ENCODE measurements around the gene TTLL11.

The TTLL11 gene

DNA sequence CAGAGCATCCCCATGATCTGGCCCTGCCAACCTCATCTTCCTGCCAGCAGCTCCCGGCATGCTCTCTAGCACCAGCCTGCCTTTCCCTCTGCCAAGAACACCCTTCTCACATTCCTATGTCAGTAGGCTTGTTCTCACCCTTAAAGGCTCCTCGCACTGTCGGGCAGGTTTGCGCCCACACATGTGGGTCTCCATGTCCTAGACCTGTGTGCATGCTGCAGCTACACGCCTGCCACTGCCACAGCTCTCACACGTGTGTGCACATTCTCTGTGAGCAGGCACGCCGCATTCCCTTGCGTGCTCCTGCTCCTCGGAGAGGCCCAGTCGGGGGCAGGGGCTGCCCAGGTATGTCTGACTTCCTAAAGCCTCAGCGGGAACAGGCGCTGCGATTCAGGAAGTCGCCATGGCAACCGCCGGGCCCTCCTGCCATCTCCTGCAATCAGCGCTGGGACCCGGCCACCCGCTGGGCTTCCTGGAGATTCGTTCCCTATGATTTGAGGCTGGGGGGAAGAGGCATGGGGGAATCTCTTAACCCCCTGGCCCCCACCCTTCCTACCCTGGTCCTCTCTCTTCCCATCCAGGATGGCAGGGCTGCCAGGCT, 38.4 kb upstream of the TTLL11 start:
- TF ChIP-seq TEAD4 (IDR thresholded peaks at IDR 0.05): peak; percentile 56
- TF ChIP-seq RAD21 (IDR thresholded peaks at IDR 0.05; ENCODE audit: low read depth): no peak
- TF ChIP-seq ZBTB7A (IDR thresholded peaks at IDR 0.05; ENCODE audit: low read depth): no peak
- no peak; the same call in 1 of the 2 replicates for TF ChIP-seq TCF12 (IDR thresholded peaks at IDR 0.05; ENCODE audit: low read depth)
- TF ChIP-seq, protein P1, sequence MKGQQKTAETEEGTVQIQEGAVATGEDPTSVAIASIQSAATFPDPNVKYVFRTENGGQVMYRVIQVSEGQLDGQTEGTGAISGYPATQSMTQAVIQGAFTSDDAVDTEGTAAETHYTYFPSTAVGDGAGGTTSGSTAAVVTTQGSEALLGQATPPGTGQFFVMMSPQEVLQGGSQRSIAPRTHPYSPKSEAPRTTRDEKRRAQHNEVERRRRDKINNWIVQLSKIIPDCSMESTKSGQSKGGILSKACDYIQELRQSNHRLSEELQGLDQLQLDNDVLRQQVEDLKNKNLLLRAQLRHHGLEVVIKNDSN (IDR thresholded peaks at IDR 0.05): no peak
- TF ChIP-seq, protein P2, sequence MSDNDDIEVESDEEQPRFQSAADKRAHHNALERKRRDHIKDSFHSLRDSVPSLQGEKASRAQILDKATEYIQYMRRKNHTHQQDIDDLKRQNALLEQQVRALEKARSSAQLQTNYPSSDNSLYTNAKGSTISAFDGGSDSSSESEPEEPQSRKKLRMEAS (IDR thresholded peaks at IDR 0.05): peak; percentile 87
- TF ChIP-seq, protein P3, sequence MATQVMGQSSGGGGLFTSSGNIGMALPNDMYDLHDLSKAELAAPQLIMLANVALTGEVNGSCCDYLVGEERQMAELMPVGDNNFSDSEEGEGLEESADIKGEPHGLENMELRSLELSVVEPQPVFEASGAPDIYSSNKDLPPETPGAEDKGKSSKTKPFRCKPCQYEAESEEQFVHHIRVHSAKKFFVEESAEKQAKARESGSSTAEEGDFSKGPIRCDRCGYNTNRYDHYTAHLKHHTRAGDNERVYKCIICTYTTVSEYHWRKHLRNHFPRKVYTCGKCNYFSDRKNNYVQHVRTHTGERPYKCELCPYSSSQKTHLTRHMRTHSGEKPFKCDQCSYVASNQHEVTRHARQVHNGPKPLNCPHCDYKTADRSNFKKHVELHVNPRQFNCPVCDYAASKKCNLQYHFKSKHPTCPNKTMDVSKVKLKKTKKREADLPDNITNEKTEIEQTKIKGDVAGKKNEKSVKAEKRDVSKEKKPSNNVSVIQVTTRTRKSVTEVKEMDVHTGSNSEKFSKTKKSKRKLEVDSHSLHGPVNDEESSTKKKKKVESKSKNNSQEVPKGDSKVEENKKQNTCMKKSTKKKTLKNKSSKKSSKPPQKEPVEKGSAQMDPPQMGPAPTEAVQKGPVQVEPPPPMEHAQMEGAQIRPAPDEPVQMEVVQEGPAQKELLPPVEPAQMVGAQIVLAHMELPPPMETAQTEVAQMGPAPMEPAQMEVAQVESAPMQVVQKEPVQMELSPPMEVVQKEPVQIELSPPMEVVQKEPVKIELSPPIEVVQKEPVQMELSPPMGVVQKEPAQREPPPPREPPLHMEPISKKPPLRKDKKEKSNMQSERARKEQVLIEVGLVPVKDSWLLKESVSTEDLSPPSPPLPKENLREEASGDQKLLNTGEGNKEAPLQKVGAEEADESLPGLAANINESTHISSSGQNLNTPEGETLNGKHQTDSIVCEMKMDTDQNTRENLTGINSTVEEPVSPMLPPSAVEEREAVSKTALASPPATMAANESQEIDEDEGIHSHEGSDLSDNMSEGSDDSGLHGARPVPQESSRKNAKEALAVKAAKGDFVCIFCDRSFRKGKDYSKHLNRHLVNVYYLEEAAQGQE (IDR thresholded peaks at IDR 0.05; ENCODE audit: low read depth): no peak
- TF ChIP-seq CEBPB (IDR thresholded peaks at IDR 0.05): no peak
- TF ChIP-seq TAF1 (IDR thresholded peaks at IDR 0.05; ENCODE audit: low read depth): no peak
- TF ChIP-seq EP300 (IDR thresholded peaks at IDR 0.05; ENCODE audit: borderline replicate concordance): peak; percentile 30; the same call in 1 of the 2 replicates
- TF ChIP-seq FOXM1 (IDR thresholded peaks at IDR 0.05; ENCODE audit: borderline replicate concordance, low read depth): no peak
- TF ChIP-seq CREB1 (IDR thresholded peaks at IDR 0.05; ENCODE audit: low read depth): no peak
- no peak for TF ChIP-seq NFIC (IDR thresholded peaks at IDR 0.05)

DNA sequence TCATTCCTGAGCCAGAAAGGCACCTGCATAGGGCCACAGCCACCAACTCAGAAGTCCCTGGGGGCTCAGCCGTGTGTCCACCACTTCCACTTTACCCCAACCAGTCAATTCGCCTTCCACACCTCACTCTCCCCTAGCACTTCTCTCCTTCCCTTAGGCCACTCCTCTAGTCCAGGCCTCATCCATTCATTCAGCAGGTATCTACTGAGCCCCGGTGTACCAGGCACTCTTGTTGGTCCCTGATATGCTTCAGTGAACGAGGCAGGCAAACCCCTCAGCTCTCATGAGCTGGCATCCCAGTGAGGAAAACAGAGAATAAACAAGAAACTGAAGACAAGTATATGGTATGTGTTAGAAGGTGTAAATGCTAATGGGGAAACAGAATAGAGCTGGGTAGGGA, 37.7 kb upstream of the TTLL11 start:
- TF ChIP-seq EP300 (IDR thresholded peaks at IDR 0.05; ENCODE audit: borderline replicate concordance) (no peak), CREB1 (IDR thresholded peaks at IDR 0.05; ENCODE audit: low read depth) (no peak), EGR1 (IDR thresholded peaks at IDR 0.05) (no peak), NFIC (IDR thresholded peaks at IDR 0.05) (no peak), YY1 (IDR thresholded peaks at IDR 0.05; ENCODE audit: low read depth) (no peak), FOXM1 (IDR thresholded peaks at IDR 0.05; ENCODE audit: borderline replicate concordance, low read depth) (no peak), ZBTB7A (IDR thresholded peaks at IDR 0.05; ENCODE audit: low read depth) (no peak; the same call in 1 of the 2 replicates), CEBPB (IDR thresholded peaks at IDR 0.05) (no peak), TAF1 (IDR thresholded peaks at IDR 0.05; ENCODE audit: low read depth) (no peak), TCF12 (IDR thresholded peaks at IDR 0.05; ENCODE audit: low read depth) (no peak), TEAD4 (IDR thresholded peaks at IDR 0.05) (no peak)
- TF ChIP-seq, protein P1 (IDR thresholded peaks at IDR 0.05): no peak
- TF ChIP-seq, protein P3 (IDR thresholded peaks at IDR 0.05; ENCODE audit: low read depth): no peak

DNA sequence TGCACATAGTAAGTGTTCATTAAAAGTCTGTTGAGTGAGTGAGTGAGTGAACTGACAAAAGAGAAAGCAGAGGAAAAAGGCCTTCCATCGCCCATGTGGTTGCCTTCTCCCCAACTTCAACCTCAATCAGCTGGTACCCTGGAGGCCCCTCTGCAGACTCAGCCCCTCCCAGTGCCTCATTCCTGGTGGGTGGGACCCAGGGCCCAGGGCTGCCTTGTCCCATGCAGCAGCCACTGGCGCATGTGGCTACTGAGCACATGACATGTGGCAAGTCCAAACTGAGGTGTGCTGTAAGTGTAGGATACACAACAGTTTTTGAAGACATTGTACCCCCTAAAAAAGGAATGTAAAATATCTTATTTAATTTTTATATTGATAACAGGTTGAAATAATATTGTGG, 36.9 kb upstream of the TTLL11 start:
- TF ChIP-seq EP300 (IDR thresholded peaks at IDR 0.05; ENCODE audit: borderline replicate concordance): no peak
- no peak for TF ChIP-seq RAD21 (IDR thresholded peaks at IDR 0.05; ENCODE audit: low read depth)
- no peak for TF ChIP-seq FOXM1 (IDR thresholded peaks at IDR 0.05; ENCODE audit: borderline replicate concordance, low read depth)
- no peak for TF ChIP-seq NFIC (IDR thresholded peaks at IDR 0.05)
- TF ChIP-seq YY1 (IDR thresholded peaks at IDR 0.05; ENCODE audit: low read depth): no peak

DNA sequence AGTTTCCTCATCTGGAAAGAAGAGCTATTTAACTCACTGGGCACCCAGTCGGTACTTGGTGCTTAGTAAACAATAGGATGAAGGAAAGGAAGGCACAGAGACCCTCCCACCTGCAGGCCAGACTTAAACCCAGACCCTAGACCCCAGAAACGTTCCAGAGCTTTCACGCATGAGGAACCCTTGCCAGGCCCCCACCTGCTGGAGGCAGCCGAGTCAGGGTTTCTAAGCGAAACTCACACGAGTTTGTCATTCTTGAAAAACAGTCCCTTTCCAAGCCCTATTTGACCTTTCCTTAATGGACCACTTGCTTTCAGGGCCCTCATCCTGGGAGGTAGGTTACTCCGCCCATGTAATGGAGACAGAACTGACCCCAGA, 35.8 kb upstream of the TTLL11 start:
- TF ChIP-seq TEAD4 (IDR thresholded peaks at IDR 0.05) (no peak), EP300 (IDR thresholded peaks at IDR 0.05; ENCODE audit: borderline replicate concordance) (no peak), EGR1 (IDR thresholded peaks at IDR 0.05) (no peak), RAD21 (IDR thresholded peaks at IDR 0.05; ENCODE audit: low read depth) (no peak), CEBPB (IDR thresholded peaks at IDR 0.05) (no peak), YY1 (IDR thresholded peaks at IDR 0.05; ENCODE audit: low read depth) (no peak), CREB1 (IDR thresholded peaks at IDR 0.05; ENCODE audit: low read depth) (no peak), FOXM1 (IDR thresholded peaks at IDR 0.05; ENCODE audit: borderline replicate concordance, low read depth) (no peak), NFIC (IDR thresholded peaks at IDR 0.05) (no peak), TAF1 (IDR thresholded peaks at IDR 0.05; ENCODE audit: low read depth) (no peak)
- TF ChIP-seq, protein P1 (IDR thresholded peaks at IDR 0.05): no peak
- TF ChIP-seq, protein P2 (IDR thresholded peaks at IDR 0.05): no peak
- TF ChIP-seq, protein P3 (IDR thresholded peaks at IDR 0.05; ENCODE audit: low read depth): no peak

Data from Ishikawa (cell line).